K562 (cell line): ENCODE data around the gene USP49. TPM values are rescaled to one million over a fixed set of nuclear protein-coding genes. Genes with fewer than 3 reads are reported as not detected.

Experiments used
- ARID1B ChIP-seq: fragments of 450-650 bp; IDR thresholded peaks from 2 replicates; pipeline ENCODE4 v1.6.1; 2016; ENCODE audit warnings: antibody characterized with exemption, mild to moderate bottlenecking, inconsistent platforms
- CBX3 ChIP-seq, 2 experiments: IDR thresholded peaks; 1 replicate in 1 of 2; 2 replicates in 1 of 2; pipeline ENCODE4 v1.6.1; 2012; ENCODE audit warnings: inconsistent platforms in 2 of 2, low read length in 2 of 2, borderline replicate concordance in 1 of 2, control low read depth in 1 of 2
- CCNT2 ChIP-seq: IDR thresholded peaks from 2 replicates; pipeline ENCODE4 v1.6.1; 2011; ENCODE audit warnings: borderline replicate concordance, low read depth, mild to moderate bottlenecking, moderate library complexity, mixed read lengths, low read length; ENCODE audit not compliant: insufficient read length; ENCODE audit errors: extremely low read depth
- CEBPB ChIP-seq: fragments of 450-650 bp; IDR thresholded peaks from 2 replicates; pipeline ENCODE4 v1.6.1; 2016; ENCODE audit warnings: missing genetic modification characterization, missing compliant biosample characterization
- FOXA3 ChIP-seq, 2 experiments: fragments of 450-650 bp in 1 of 2; sonication (generic) in 1 of 2; formaldehyde crosslinking; IDR thresholded peaks in 1 of 2; conservative IDR thresholded peaks in 1 of 2; 2 replicates each; pipeline versions ENCODE4 v1.4.0 to v1.8.0; 2020 to 2022; ENCODE audit warnings: mild to moderate bottlenecking in 2 of 2, missing genetic modification reagents in 1 of 2
- GMEB1 ChIP-seq: fragments of 250-450 bp; sonication (Bioruptor Pico); IDR thresholded peaks from 2 replicates; pipeline ENCODE4 v1.4.0; 2020; ENCODE audit warnings: mild to moderate bottlenecking
- MAFG ChIP-seq: fragments of 450-650 bp; conservative IDR thresholded peaks from 2 replicates; pipeline ENCODE4 v1.6.1; 2016; ENCODE audit warnings: missing genetic modification characterization, missing compliant biosample characterization
- SOX6 ChIP-seq: fragments of 450-650 bp; IDR thresholded peaks from 2 replicates; pipeline ENCODE4 v1.6.1; 2014; ENCODE audit warnings: mild to moderate bottlenecking
- TRIM24 ChIP-seq, 2 experiments: fragments of 450-650 bp; IDR thresholded peaks; 2 replicates each; pipeline ENCODE4 v1.6.1; 2016
- ZC3H8 ChIP-seq: fragments of 450-650 bp; IDR thresholded peaks from 2 replicates; pipeline ENCODE4 v1.6.1; 2017
- ZNF184 ChIP-seq: sonication (generic); formaldehyde crosslinking; IDR thresholded peaks from 2 replicates; pipeline ENCODE4 v1.5.0; 2020; ENCODE audit warnings: missing genetic modification reagents
- ZNF699 ChIP-seq: fragments of 250-450 bp; sonication (Bioruptor Pico); IDR thresholded peaks from 2 replicates; pipeline ENCODE4 v1.8.0; 2021; ENCODE audit warnings: mild to moderate bottlenecking, moderate library complexity; ENCODE audit not compliant: insufficient replicate concordance
- ZNF785 ChIP-seq: fragments of 250-450 bp; sonication (Bioruptor Pico); IDR thresholded peaks from 2 replicates; pipeline ENCODE4 v1.4.0; 2020; ENCODE audit warnings: mild to moderate bottlenecking
- polyA plus RNA-seq, 8 experiments: library from polyadenylated mRNA; depleted of rRNA in 4 of 8; stranded (reverse) in 5 of 8; unstranded in 3 of 8; fragments of >200 nt; fragmentation: Nextera tagmentation in 2 of 8; fragmentation: Illumina TruSeq in 1 of 8; extraction: Ambion mirVana in 2 of 8; extraction: Trizol in 1 of 8; gene quantifications; 2 replicates each; pipeline versions ENCODE4 v1.2.1 to v1.2.3, GENCODE V29; 2011 to 2014; ENCODE audit warnings: inconsistent platforms in 1 of 8, missing spikeins in 1 of 8
- total RNA-seq, 7 experiments: library from RNA; depleted of rRNA in 6 of 7; stranded (reverse); fragments of >200 nt in 6 of 7; fragmentation: Illumina TruSeq in 2 of 7; extraction: Trizol in 2 of 7; gene quantifications; 2 replicates each; pipeline versions ENCODE4 v1.2.1 to v1.2.3, GENCODE V29; 2011 to 2021; ENCODE audit warnings: low replicate concordance in 1 of 7
- TF ChIP-seq, protein P1 (sequence below): sonication (generic); formaldehyde crosslinking; IDR thresholded peaks from 2 replicates; pipeline ENCODE4 v1.8.1; 2023; ENCODE audit warnings: mild to moderate bottlenecking, missing genetic modification reagents, moderate library complexity
- TF ChIP-seq, protein P2 (sequence below): fragments of 450-650 bp; IDR thresholded peaks from 2 replicates; pipeline ENCODE4 v1.6.1; 2017; ENCODE audit warnings: mild to moderate bottlenecking, moderate library complexity
- TF ChIP-seq, protein P3 (sequence below): fragments of 450-650 bp; IDR thresholded peaks from 2 replicates; pipeline ENCODE4 v1.6.1; 2016; ENCODE audit warnings: borderline replicate concordance
- TF ChIP-seq, protein P4 (sequence below), 2 experiments: IDR thresholded peaks; 2 replicates each; pipeline ENCODE4 v1.6.1; 2012; ENCODE audit warnings: improper control_type of control experiment in 2 of 2, low read depth in 2 of 2, low read length in 2 of 2, borderline replicate concordance in 1 of 2

The USP49 gene
- total and polyA plus RNA-seq, 9 of the 15 experiments (the other 6 are each of a cell fraction or from before 2014, with no cell fraction given), result 1.0 to 9.9 (median 6.5) TPM

GRCh38 chr6:41942067-41942851 is 47.1 kb upstream of the USP49 start (continued):
- TF ChIP-seq ZC3H8 (no peak), ZNF184 (CRISPR knock-in tag) (no peak), CCNT2 (no peak), MAFG (tag) (no peak; the same call in none of the 2 replicates), FOXA3 (CRISPR knock-in tag; conservative IDR thresholded peaks at IDR 0.05 in 1 of 2, IDR thresholded peaks at IDR 0.05 in 1 of 2) (peak in 1 of 2 experiments; percentile 25; a peak in 1 of 4 replicates), ZNF785 (CRISPR knock-in tag) (no peak), ZNF699 (CRISPR knock-in tag) (no peak), CEBPB (tag) (no peak), ARID1B (peak; percentile 27; the same call in 1 of the 2 replicates), CBX3 (IDR thresholded peaks at IDR 0.05; ENCODE audit: borderline replicate concordance in 1 of 2, low read length in 2 of 2) (no peak; a peak in 1 of 3 replicates), SOX6 (no peak), TRIM24 (IDR thresholded peaks at IDR 0.05) (no peak), GMEB1 (CRISPR knock-in tag) (no peak)
- TF ChIP-seq, protein P1, sequence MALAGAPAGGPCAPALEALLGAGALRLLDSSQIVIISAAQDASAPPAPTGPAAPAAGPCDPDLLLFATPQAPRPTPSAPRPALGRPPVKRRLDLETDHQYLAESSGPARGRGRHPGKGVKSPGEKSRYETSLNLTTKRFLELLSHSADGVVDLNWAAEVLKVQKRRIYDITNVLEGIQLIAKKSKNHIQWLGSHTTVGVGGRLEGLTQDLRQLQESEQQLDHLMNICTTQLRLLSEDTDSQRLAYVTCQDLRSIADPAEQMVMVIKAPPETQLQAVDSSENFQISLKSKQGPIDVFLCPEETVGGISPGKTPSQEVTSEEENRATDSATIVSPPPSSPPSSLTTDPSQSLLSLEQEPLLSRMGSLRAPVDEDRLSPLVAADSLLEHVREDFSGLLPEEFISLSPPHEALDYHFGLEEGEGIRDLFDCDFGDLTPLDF (CRISPR knock-in tag), result no peak
- TF ChIP-seq, protein P2, sequence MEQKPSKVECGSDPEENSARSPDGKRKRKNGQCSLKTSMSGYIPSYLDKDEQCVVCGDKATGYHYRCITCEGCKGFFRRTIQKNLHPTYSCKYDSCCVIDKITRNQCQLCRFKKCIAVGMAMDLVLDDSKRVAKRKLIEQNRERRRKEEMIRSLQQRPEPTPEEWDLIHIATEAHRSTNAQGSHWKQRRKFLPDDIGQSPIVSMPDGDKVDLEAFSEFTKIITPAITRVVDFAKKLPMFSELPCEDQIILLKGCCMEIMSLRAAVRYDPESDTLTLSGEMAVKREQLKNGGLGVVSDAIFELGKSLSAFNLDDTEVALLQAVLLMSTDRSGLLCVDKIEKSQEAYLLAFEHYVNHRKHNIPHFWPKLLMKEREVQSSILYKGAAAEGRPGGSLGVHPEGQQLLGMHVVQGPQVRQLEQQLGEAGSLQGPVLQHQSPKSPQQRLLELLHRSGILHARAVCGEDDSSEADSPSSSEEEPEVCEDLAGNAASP, result no peak
- TF ChIP-seq, protein P3, sequence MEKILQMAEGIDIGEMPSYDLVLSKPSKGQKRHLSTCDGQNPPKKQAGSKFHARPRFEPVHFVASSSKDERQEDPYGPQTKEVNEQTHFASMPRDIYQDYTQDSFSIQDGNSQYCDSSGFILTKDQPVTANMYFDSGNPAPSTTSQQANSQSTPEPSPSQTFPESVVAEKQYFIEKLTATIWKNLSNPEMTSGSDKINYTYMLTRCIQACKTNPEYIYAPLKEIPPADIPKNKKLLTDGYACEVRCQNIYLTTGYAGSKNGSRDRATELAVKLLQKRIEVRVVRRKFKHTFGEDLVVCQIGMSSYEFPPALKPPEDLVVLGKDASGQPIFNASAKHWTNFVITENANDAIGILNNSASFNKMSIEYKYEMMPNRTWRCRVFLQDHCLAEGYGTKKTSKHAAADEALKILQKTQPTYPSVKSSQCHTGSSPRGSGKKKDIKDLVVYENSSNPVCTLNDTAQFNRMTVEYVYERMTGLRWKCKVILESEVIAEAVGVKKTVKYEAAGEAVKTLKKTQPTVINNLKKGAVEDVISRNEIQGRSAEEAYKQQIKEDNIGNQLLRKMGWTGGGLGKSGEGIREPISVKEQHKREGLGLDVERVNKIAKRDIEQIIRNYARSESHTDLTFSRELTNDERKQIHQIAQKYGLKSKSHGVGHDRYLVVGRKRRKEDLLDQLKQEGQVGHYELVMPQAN, result no peak; the same call in none of the 2 replicates
- TF ChIP-seq, protein P4, sequence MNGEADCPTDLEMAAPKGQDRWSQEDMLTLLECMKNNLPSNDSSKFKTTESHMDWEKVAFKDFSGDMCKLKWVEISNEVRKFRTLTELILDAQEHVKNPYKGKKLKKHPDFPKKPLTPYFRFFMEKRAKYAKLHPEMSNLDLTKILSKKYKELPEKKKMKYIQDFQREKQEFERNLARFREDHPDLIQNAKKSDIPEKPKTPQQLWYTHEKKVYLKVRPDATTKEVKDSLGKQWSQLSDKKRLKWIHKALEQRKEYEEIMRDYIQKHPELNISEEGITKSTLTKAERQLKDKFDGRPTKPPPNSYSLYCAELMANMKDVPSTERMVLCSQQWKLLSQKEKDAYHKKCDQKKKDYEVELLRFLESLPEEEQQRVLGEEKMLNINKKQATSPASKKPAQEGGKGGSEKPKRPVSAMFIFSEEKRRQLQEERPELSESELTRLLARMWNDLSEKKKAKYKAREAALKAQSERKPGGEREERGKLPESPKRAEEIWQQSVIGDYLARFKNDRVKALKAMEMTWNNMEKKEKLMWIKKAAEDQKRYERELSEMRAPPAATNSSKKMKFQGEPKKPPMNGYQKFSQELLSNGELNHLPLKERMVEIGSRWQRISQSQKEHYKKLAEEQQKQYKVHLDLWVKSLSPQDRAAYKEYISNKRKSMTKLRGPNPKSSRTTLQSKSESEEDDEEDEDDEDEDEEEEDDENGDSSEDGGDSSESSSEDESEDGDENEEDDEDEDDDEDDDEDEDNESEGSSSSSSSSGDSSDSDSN (IDR thresholded peaks at IDR 0.05; ENCODE audit: borderline replicate concordance in 1 of 2, low read depth in 2 of 2, low read length in 2 of 2), result no peak
